ENCODE data around the gene CACNA1H.

Gene CACNA1H

GRCh38 chr16:1213231-1213630, 60.3 kb downstream of the CACNA1H start:
- Histone ChIP-seq H3K79me2 (ENCODE audit: control insufficient read depth, low read length) (no peaks in the 10 kb centered on the region), H3K9me3 (ENCODE audit: control insufficient read depth, insufficient read depth, low read length) (no peaks in the 10 kb centered on the region), H3F3A (ENCODE audit: control insufficient read depth, insufficient read depth) (no peaks in the 10 kb centered on the region), H4K20me1 (ENCODE audit: control insufficient read depth, insufficient read depth, low read depth, low read length) (no peaks in the 10 kb centered on the region), H3K27ac (ENCODE audit: low read depth, low read length) (no peak overlapping the region), H3K9me2 (replicated peaks; ENCODE audit: control insufficient read depth, low read length) (no peaks in the 10 kb centered on the region), H3K27me3 (ENCODE audit: control insufficient read depth, low read length) (no peaks in the 10 kb centered on the region), H3K36me3 (ENCODE audit: control insufficient read depth, low read length) (no peaks in the 10 kb centered on the region), H3K4me1 (ENCODE audit: control insufficient read depth, low read length) (no peaks in the 10 kb centered on the region), H3K4me3 (ENCODE audit: low read length) (no peak overlapping the region), H3K4me2 (ENCODE audit: low read length) (no peak overlapping the region)
- TF ChIP-seq EZH2phosphoT487 (IDR thresholded peaks at IDR 0.05; ENCODE audit: borderline replicate concordance, low read length) (no peak), CTCF (IDR thresholded peaks at IDR 0.05; ENCODE audit: low read depth, low read length, poor library complexity, severe bottlenecking) (no peak)

GRCh38 chr16:1213796-1214372, 61.0 kb downstream of the CACNA1H start:
- Histone ChIP-seq H3K4me3 (ENCODE audit: low read length) (no peak overlapping the region), H4K20me1 (ENCODE audit: control insufficient read depth, insufficient read depth, low read depth, low read length) (no peaks in the 10 kb centered on the region), H3K27ac (ENCODE audit: low read depth, low read length) (no peak overlapping the region), H3K9me3 (ENCODE audit: control insufficient read depth, insufficient read depth, low read length) (no peaks in the 10 kb centered on the region), H3K9me2 (replicated peaks; ENCODE audit: control insufficient read depth, low read length) (no peaks in the 10 kb centered on the region), H3F3A (ENCODE audit: control insufficient read depth, insufficient read depth) (no peaks in the 10 kb centered on the region), H3K27me3 (ENCODE audit: control insufficient read depth, low read length) (no peaks in the 10 kb centered on the region), H3K36me3 (ENCODE audit: control insufficient read depth, low read length) (no peaks in the 10 kb centered on the region), H3K4me1 (ENCODE audit: control insufficient read depth, low read length) (no peaks in the 10 kb centered on the region), H3K4me2 (ENCODE audit: low read length) (no peak overlapping the region), H3K79me2 (ENCODE audit: control insufficient read depth, low read length) (no peaks in the 10 kb centered on the region)
- no peak for TF ChIP-seq EZH2phosphoT487 (IDR thresholded peaks at IDR 0.05; ENCODE audit: borderline replicate concordance, low read length)
- TF ChIP-seq CTCF (IDR thresholded peaks at IDR 0.05; ENCODE audit: low read depth, low read length, poor library complexity, severe bottlenecking), result no peak

GRCh38 chr16:1214719-1215118, 61.8 kb downstream of the CACNA1H start:
- no peak overlapping the region for H3K27ac ChIP-seq (ENCODE audit: low read depth, low read length)
- no peaks in the 10 kb centered on the region for H3K9me3 ChIP-seq (ENCODE audit: control insufficient read depth, insufficient read depth, low read length)
- no peaks in the 10 kb centered on the region for H3F3A ChIP-seq (ENCODE audit: control insufficient read depth, insufficient read depth)
- no peaks in the 10 kb centered on the region for H3K36me3 ChIP-seq (ENCODE audit: control insufficient read depth, low read length)
- H3K9me2 ChIP-seq (replicated peaks; ENCODE audit: control insufficient read depth, low read length), result no peaks in the 10 kb centered on the region
- H4K20me1 ChIP-seq (ENCODE audit: control insufficient read depth, insufficient read depth, low read depth, low read length), result no peaks in the 10 kb centered on the region
- H3K4me2 ChIP-seq (ENCODE audit: low read length), result no peak overlapping the region
- H3K27me3 ChIP-seq (ENCODE audit: control insufficient read depth, low read length), result no peaks in the 10 kb centered on the region
- no peak overlapping the region for H3K4me3 ChIP-seq (ENCODE audit: low read length)
- TF ChIP-seq CTCF (IDR thresholded peaks at IDR 0.05; ENCODE audit: low read depth, low read length, poor library complexity, severe bottlenecking) (no peak), EZH2phosphoT487 (IDR thresholded peaks at IDR 0.05; ENCODE audit: borderline replicate concordance, low read length) (no peak)
- H3K79me2 ChIP-seq (ENCODE audit: control insufficient read depth, low read length), result no peaks in the 10 kb centered on the region
- H3K4me1 ChIP-seq (ENCODE audit: control insufficient read depth, low read length), result no peaks in the 10 kb centered on the region

Data from DOHH2 (cell line).